HFFc6 (cell line): ENCODE measurements around the gene NIT1. TPM values are rescaled to one million over a fixed set of nuclear protein-coding genes. Genes with fewer than 3 reads are reported as not detected.

ENCODE experiments used
- DNase-seq: peaks from one replicate; pipeline ENCODE4 v3.0.0-alpha.2; 2018
- H3K27ac Mint-ChIP-seq: 2 replicates; pipeline ENCODE4 v1.8.0; 2020; ENCODE audit warnings: mild to moderate bottlenecking, mixed read lengths
- H3K27me3 Mint-ChIP-seq: 2 replicates; pipeline ENCODE4 v1.8.0; 2021; ENCODE audit warnings: mild to moderate bottlenecking, moderate library complexity, mixed read lengths; ENCODE audit not compliant: insufficient read depth
- H3K36me3 Mint-ChIP-seq: 2 replicates; pipeline ENCODE4 v1.8.0; 2021; ENCODE audit warnings: low read depth, mixed read lengths
- H3K4me1 Mint-ChIP-seq: 2 replicates; pipeline ENCODE4 v1.8.0; 2020; ENCODE audit warnings: low read depth, mixed read lengths
- H3K4me3 Mint-ChIP-seq: 2 replicates; pipeline ENCODE4 v1.8.0; 2020; ENCODE audit warnings: mild to moderate bottlenecking, moderate library complexity, mixed read lengths
- H3K9me3 Mint-ChIP-seq: 2 replicates; pipeline ENCODE4 v1.8.0; 2020; ENCODE audit warnings: mild to moderate bottlenecking, mixed read lengths
- CTCF ChIP-seq: fragments of 200-600 bp; sonication (generic); IDR thresholded peaks from 2 replicates; pipeline ENCODE4 v1.5.0; 2021; ENCODE audit warnings: antibody characterized with exemption, mild to moderate bottlenecking
- total RNA-seq, 6 experiments: library from RNA; stranded (reverse); fragmentation: NEBNext Ultra II Directional; extraction: Animal tissue kit (Norgen Biotek cat#: 25700); gene quantifications; 2 replicates in 1 of 6; 3 replicates in 5 of 6; pipeline ENCODE4 v1.2.3, GENCODE V29; 2021

NIT1 gene
- total RNA-seq, 6 experiments from 2014 or later = 26.2 to 35.1 (median 32.5) TPM

- H3K36me3 Mint-ChIP-seq = peaks cover 52% of the 10 kb centered on the region
- no peak overlapping the region for H3K4me3 Mint-ChIP-seq
- peaks cover 40% of the 10 kb centered on the region for H3K4me1 Mint-ChIP-seq
- no peak for TF ChIP-seq CTCF
- DNase-seq = no peak
- H3K27ac Mint-ChIP-seq = no peak overlapping the region
- 0 out of 2 replicates have a peak, but pooled peaks cover 1% of the 10 kb centered on the region for H3K27me3 Mint-ChIP-seq
- H3K9me3 Mint-ChIP-seq = no peaks in the 10 kb centered on the region
Measured at GRCh38 chr1:161127649-161128048, 9.7 kb downstream of the NIT1 start.

GRCh38 chr1:161128591-161129420 lies 10.9 kb downstream of the NIT1 start:
- no peak for TF ChIP-seq CTCF
- Mint-ChIP-seq H3K9me3 (no peaks in the 10 kb centered on the region), H3K36me3 (peaks cover 52% of the 10 kb centered on the region), H3K27me3 (0 out of 2 replicates have a peak, but pooled peaks cover 1% of the 10 kb centered on the region), H3K4me1 (peaks cover 40% of the 10 kb centered on the region), H3K4me3 (no peak overlapping the region), H3K27ac (no peak overlapping the region)
- no peak for DNase-seq

- Mint-ChIP-seq H3K4me1 (peaks cover 40% of the 10 kb centered on the region), H3K4me3 (no peak overlapping the region), H3K36me3 (peaks cover 46% of the 10 kb centered on the region), H3K9me3 (no peaks in the 10 kb centered on the region), H3K27me3 (0 out of 2 replicates have a peak, but pooled peaks cover 1% of the 10 kb centered on the region), H3K27ac (no peak overlapping the region)
- TF ChIP-seq CTCF = no peak
- DNase-seq = no peak
Measured at GRCh38 chr1:161130266-161130665, 12.4 kb downstream of the NIT1 start.

- peaks cover 31% of the 10 kb centered on the region for H3K4me1 Mint-ChIP-seq
- peak; percentile 33 for DNase-seq
- 0 out of 2 replicates have a peak, but pooled peaks cover 1% of the 10 kb centered on the region for H3K27me3 Mint-ChIP-seq
- TF ChIP-seq CTCF = no peak
- no peaks in the 10 kb centered on the region for H3K9me3 Mint-ChIP-seq
- no peak overlapping the region for H3K4me3 Mint-ChIP-seq
- peaks cover 32% of the 10 kb centered on the region for H3K36me3 Mint-ChIP-seq
- H3K27ac Mint-ChIP-seq = no peak overlapping the region
Measured at GRCh38 chr1:161131523-161132409, 13.9 kb downstream of the NIT1 start.

GRCh38 chr1:161132410-161133219 lies 14.7 kb downstream of the NIT1 start, which contains the start of gene DEDD:
TSS of gene DEDD (minus strand) at chr1:161132667. CDS start at chr1:161124462, 8,205 bp downstream.
- peaks cover 24% of the 10 kb centered on the region for H3K4me1 Mint-ChIP-seq
- H3K27me3 Mint-ChIP-seq = 0 out of 2 replicates have a peak, but pooled peaks cover 1% of the 10 kb centered on the region
- peak; percentile 97 for DNase-seq
- H3K4me3 Mint-ChIP-seq = no peak within 1 kb of the TSS
- peaks cover 23% of the 10 kb centered on the region; the same call in 1 of the 2 replicates for H3K36me3 Mint-ChIP-seq
- H3K27ac Mint-ChIP-seq = no peak within 1 kb of the TSS
- peak; percentile 37; the same call in 1 of the 2 replicates for TF ChIP-seq CTCF
- no peaks in the 10 kb centered on the region for H3K9me3 Mint-ChIP-seq
